Measurements from ENCODE around the gene UBE2D1. TPM values are rescaled to one million over a fixed set of nuclear protein-coding genes. Genes with fewer than 3 reads are reported as not detected.

Gene UBE2D1
- total and polyA plus RNA-seq, 2 of the 13 experiments (the other 11 are each of a cell fraction or from before 2014, with no cell fraction given): 6.2 to 13.8 TPM

DNA sequence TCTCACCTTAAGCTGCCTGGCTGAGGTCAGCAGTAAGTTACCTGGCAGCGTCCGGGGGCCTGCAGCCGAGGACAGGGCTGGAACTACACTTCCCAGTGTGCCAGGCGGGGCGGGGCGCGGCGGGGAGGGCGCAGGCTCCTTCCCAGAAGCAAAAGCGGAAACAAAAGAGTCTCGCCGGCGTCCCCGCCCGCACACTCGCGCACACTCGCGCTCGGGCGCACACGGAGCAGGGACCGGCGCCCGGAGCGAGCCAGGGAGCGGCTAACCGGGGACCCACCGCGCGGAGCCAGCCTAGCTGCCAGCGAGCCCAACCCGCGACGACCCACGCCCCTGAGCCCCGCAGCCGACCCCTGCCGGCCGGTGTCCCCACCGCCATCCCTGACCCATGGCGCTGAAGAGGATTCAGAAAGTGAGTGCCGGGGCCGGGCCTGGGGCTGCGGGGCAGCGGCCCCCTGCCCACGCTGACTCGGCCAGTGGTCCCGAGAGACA, at the start of gene UBE2D1 (continued):
- TF ChIP-seq ZBED4 (CRISPR knock-in tag; IDR thresholded peaks at IDR 0.05; ENCODE audit: borderline replicate concordance) (peak; percentile 39; the same call in 1 of the 2 replicates), ZSCAN25 (CRISPR knock-in tag; IDR thresholded peaks at IDR 0.05) (peak; percentile 74), ZNF569 (CRISPR knock-in tag; IDR thresholded peaks at IDR 0.05; ENCODE audit: borderline replicate concordance) (no peak), ZNF792 (CRISPR knock-in tag; IDR thresholded peaks at IDR 0.05) (peak; percentile 51; the same call in 1 of the 2 replicates), SOX6 (IDR thresholded peaks at IDR 0.05) (no peak), SOX6 (CRISPR knock-in tag; IDR thresholded peaks at IDR 0.05) (peak; percentile 70), ZNF776 (CRISPR knock-in tag; IDR thresholded peaks at IDR 0.05) (peak; percentile 45; the same call in 1 of the 2 replicates), ZNF383 (CRISPR knock-in tag; IDR thresholded peaks at IDR 0.05; ENCODE audit: borderline replicate concordance) (no peak), CEBPG (CRISPR knock-in tag; IDR thresholded peaks at IDR 0.05) (no peak), SP5 (CRISPR knock-in tag; IDR thresholded peaks at IDR 0.05; ENCODE audit: borderline replicate concordance, low read depth) (no peak), RFX5 (IDR thresholded peaks at IDR 0.05; ENCODE audit: low read depth, low read length) (no peak), MYNN (CRISPR knock-in tag; IDR thresholded peaks at IDR 0.05; ENCODE audit: low read depth) (no peak), ZNF280B (CRISPR knock-in tag; IDR thresholded peaks at IDR 0.05; ENCODE audit: borderline replicate concordance) (no peak), ASH2L (IDR thresholded peaks at IDR 0.05; ENCODE audit: insufficient read length, low read depth, low read length) (peak; percentile 55), ADNP (CRISPR knock-in tag; IDR thresholded peaks at IDR 0.05) (no peak)
- TF ChIP-seq, protein P1, sequence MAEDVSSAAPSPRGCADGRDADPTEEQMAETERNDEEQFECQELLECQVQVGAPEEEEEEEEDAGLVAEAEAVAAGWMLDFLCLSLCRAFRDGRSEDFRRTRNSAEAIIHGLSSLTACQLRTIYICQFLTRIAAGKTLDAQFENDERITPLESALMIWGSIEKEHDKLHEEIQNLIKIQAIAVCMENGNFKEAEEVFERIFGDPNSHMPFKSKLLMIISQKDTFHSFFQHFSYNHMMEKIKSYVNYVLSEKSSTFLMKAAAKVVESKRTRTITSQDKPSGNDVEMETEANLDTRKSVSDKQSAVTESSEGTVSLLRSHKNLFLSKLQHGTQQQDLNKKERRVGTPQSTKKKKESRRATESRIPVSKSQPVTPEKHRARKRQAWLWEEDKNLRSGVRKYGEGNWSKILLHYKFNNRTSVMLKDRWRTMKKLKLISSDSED (CRISPR knock-in tag; IDR thresholded peaks at IDR 0.05): no peak
- TF ChIP-seq, protein P2, sequence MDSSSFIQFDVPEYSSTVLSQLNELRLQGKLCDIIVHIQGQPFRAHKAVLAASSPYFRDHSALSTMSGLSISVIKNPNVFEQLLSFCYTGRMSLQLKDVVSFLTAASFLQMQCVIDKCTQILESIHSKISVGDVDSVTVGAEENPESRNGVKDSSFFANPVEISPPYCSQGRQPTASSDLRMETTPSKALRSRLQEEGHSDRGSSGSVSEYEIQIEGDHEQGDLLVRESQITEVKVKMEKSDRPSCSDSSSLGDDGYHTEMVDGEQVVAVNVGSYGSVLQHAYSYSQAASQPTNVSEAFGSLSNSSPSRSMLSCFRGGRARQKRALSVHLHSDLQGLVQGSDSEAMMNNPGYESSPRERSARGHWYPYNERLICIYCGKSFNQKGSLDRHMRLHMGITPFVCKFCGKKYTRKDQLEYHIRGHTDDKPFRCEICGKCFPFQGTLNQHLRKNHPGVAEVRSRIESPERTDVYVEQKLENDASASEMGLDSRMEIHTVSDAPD (CRISPR knock-in tag; IDR thresholded peaks at IDR 0.05): no peak
- TF ChIP-seq, protein P3, sequence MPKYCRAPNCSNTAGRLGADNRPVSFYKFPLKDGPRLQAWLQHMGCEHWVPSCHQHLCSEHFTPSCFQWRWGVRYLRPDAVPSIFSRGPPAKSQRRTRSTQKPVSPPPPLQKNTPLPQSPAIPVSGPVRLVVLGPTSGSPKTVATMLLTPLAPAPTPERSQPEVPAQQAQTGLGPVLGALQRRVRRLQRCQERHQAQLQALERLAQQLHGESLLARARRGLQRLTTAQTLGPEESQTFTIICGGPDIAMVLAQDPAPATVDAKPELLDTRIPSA (CRISPR knock-in tag; IDR thresholded peaks at IDR 0.05; ENCODE audit: borderline replicate concordance): no peak
- TF ChIP-seq, protein P4, sequence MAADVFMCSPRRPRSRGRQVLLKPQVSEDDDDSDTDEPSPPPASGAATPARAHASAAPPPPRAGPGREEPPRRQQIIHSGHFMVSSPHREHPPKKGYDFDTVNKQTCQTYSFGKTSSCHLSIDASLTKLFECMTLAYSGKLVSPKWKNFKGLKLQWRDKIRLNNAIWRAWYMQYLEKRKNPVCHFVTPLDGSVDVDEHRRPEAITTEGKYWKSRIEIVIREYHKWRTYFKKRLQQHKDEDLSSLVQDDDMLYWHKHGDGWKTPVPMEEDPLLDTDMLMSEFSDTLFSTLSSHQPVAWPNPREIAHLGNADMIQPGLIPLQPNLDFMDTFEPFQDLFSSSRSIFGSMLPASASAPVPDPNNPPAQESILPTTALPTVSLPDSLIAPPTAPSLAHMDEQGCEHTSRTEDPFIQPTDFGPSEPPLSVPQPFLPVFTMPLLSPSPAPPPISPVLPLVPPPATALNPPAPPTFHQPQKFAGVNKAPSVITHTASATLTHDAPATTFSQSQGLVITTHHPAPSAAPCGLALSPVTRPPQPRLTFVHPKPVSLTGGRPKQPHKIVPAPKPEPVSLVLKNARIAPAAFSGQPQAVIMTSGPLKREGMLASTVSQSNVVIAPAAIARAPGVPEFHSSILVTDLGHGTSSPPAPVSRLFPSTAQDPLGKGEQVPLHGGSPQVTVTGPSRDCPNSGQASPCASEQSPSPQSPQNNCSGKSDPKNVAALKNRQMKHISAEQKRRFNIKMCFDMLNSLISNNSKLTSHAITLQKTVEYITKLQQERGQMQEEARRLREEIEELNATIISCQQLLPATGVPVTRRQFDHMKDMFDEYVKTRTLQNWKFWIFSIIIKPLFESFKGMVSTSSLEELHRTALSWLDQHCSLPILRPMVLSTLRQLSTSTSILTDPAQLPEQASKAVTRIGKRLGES (CRISPR knock-in tag; IDR thresholded peaks at IDR 0.05; ENCODE audit: borderline replicate concordance): no peak

Measured in HepG2 (cell line).